Type B pancreatic cell (in vitro differentiated cells): ENCODE results near the gene SCAF4. TPM values are rescaled to one million over a fixed set of nuclear protein-coding genes. Genes with fewer than 3 reads are reported as not detected.
"Not testable (repeated sequence)": the region's sequence is repeated elsewhere in the genome, so short reads cannot be mapped to it uniquely, and the experiment has no call there.

Source experiments
- DNase-seq: peaks from one replicate; pipeline ENCODE4 v3.0.0; 2021; ENCODE audit warnings: mixed read lengths; ENCODE audit not compliant: unreplicated experiment; ENCODE audit errors: extremely low spot score
- H3K27ac Mint-ChIP-seq: 2 replicates; pipeline ENCODE4 v1.8.0; 2021; ENCODE audit warnings: mild to moderate bottlenecking, mixed read lengths
- H3K27me3 Mint-ChIP-seq: 2 replicates; pipeline ENCODE4 v1.8.0; 2021; ENCODE audit warnings: mixed read lengths
- H3K36me3 Mint-ChIP-seq: 2 replicates; pipeline ENCODE4 v1.8.0; 2021; ENCODE audit warnings: mixed read lengths
- H3K4me1 Mint-ChIP-seq: one replicate; pipeline ENCODE4 v1.8.0; 2021; ENCODE audit warnings: mixed read lengths; ENCODE audit not compliant: unreplicated experiment
- H3K4me3 Mint-ChIP-seq: 2 replicates; pipeline ENCODE4 v1.8.0; 2021; ENCODE audit warnings: mild to moderate bottlenecking, mixed read lengths
- H3K9me3 Mint-ChIP-seq: 2 replicates; pipeline ENCODE4 v1.8.0; 2021; ENCODE audit warnings: mixed read lengths
- CTCF ChIP-seq: fragments of 200-600 bp; sonication (generic); conservative IDR thresholded peaks from 2 replicates; pipeline ENCODE4 v1.5.0; 2021; ENCODE audit warnings: antibody characterized with exemption, mild to moderate bottlenecking
- total RNA-seq: library from RNA; stranded (reverse); gene quantifications from 2 replicates; pipeline ENCODE4 v1.2.1, GENCODE V29; 2021; ENCODE audit warnings: low replicate concordance

Gene SCAF4
- total RNA-seq, 1 donor from 2014 or later: 53.2 TPM

DNA sequence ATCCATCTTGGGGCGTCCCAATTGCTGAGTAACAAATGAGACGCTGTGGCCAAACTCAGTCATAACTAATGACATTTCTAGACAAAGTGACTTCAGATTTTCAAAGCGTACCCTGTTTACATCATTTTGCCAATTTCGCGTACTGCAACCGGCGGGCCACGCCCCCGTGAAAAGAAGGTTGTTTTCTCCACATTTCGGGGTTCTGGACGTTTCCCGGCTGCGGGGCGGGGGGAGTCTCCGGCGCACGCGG, 72.7 kb downstream of the SCAF4 start:
- DNase-seq: no peak
- H3K27ac Mint-ChIP-seq: peak overlapping the region; percentile 96
- peaks cover 26% of the 10 kb centered on the region for H3K36me3 Mint-ChIP-seq
- TF ChIP-seq CTCF: no peak
- peaks cover 5% of the 10 kb centered on the region for H3K9me3 Mint-ChIP-seq
- H3K27me3 Mint-ChIP-seq: no peaks in the 10 kb centered on the region
- H3K4me3 Mint-ChIP-seq: peak overlapping the region; percentile 100
- peaks cover 29% of the 10 kb centered on the region for H3K4me1 Mint-ChIP-seq

GRCh38 chr21:31658053-31658452, 73.9 kb downstream of the SCAF4 start:
- H3K9me3 Mint-ChIP-seq: peaks cover 5% of the 10 kb centered on the region
- TF ChIP-seq CTCF: no peak

GRCh38 chr21:31656199-31657095, 75.5 kb downstream of the SCAF4 start:
- no peak for DNase-seq
- H3K36me3 Mint-ChIP-seq: peaks cover 13% of the 10 kb centered on the region
- H3K27me3 Mint-ChIP-seq: no peaks in the 10 kb centered on the region
- no peak for TF ChIP-seq CTCF
- no peak overlapping the region for H3K4me3 Mint-ChIP-seq
- H3K9me3 Mint-ChIP-seq: peaks cover 5% of the 10 kb centered on the region
- no peak overlapping the region for H3K27ac Mint-ChIP-seq
- peaks cover 16% of the 10 kb centered on the region for H3K4me1 Mint-ChIP-seq

More at GRCh38 chr21:31658053-31658452, 73.9 kb downstream of the SCAF4 start:
- H3K27me3 Mint-ChIP-seq: no peaks in the 10 kb centered on the region
- H3K4me1 Mint-ChIP-seq: peaks cover 26% of the 10 kb centered on the region
- peak overlapping the region; percentile 26 for H3K4me3 Mint-ChIP-seq
- H3K36me3 Mint-ChIP-seq: peaks cover 24% of the 10 kb centered on the region
- DNase-seq: no peak
- H3K27ac Mint-ChIP-seq: peak overlapping the region; percentile 9

GRCh38 chr21:31654821-31655580, 76.9 kb downstream of the SCAF4 start:
- H3K4me3 Mint-ChIP-seq, H3K4me1 Mint-ChIP-seq, H3K27ac Mint-ChIP-seq, H3K9me3 Mint-ChIP-seq, H3K27me3 Mint-ChIP-seq, DNase-seq: not testable (repeated sequence)
- peaks cover 13% of the 10 kb centered on the region for H3K36me3 Mint-ChIP-seq

DNA sequence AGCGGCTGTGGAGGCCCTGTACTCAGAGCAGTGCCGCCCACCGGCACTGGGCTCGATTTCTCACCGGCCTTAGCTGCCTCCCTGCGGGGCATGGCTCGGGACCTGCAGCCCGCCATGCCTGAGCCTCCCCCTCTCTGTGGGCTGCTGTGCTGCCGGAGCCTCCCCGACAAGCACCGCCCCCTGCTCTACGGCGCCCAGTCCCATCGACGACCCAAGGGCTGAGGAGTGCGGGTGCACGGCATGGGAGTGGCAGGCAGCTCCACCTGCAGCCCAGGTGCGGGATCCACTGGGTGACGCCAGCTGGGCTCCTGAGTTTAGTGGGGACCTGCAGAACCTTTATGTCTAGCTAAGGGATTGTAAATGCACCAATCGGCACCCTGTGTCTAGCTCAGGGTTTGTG, 77.6 kb downstream of the SCAF4 start:
- H3K4me3 Mint-ChIP-seq: no peak overlapping the region
- H3K9me3 Mint-ChIP-seq: peaks cover 10% of the 10 kb centered on the region
- H3K36me3 Mint-ChIP-seq: peaks cover 9% of the 10 kb centered on the region
- no peak overlapping the region for H3K27ac Mint-ChIP-seq
- no peaks in the 10 kb centered on the region for H3K27me3 Mint-ChIP-seq
- H3K4me1 Mint-ChIP-seq: peaks cover 5% of the 10 kb centered on the region
- no peak for DNase-seq
- no peak for TF ChIP-seq CTCF

DNA sequence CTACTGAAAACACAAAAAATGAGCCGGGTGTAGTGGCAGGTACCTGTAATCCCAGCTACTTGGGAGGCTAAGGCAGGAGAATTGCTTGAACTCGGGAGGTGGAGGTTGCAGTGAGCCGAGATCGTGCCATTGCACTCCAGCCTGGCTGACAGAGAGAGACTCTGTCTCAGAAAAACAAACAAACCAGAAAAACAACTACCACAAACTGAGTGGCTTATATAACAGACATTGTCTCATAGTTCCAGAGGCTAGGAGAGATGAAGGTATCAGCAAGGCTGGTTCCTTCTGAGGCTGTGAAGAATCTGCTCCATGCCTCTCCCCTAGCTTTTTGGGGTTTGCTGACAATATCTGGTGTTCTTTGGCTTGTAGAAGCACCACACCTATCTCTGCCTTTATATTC, 80.4 kb downstream of the SCAF4 start:
- not testable (repeated sequence) for H3K36me3 Mint-ChIP-seq, H3K27ac Mint-ChIP-seq, H3K27me3 Mint-ChIP-seq, H3K4me3 Mint-ChIP-seq, H3K9me3 Mint-ChIP-seq, H3K4me1 Mint-ChIP-seq, DNase-seq
